GM18868 (cell line): ENCODE data around the gene RAB31.

Experiments
- ATAC-seq: cut with Tn5 transposase; IDR thresholded peaks from one replicate; pipeline ENCODE4 v1.9.1; 2021; ENCODE audit warnings: mild to moderate bottlenecking, moderate library complexity; ENCODE audit not compliant: unreplicated experiment

RAB31 gene

GRCh38 chr18:9834551-9834950 is 126.5 kb downstream of the RAB31 start:
- ATAC-seq = no peak

- no peak for ATAC-seq
Measured at GRCh38 chr18:9835113-9835755, 127.1 kb downstream of the RAB31 start.

- no peak for ATAC-seq
Measured at GRCh38 chr18:9835825-9836224, 127.7 kb downstream of the RAB31 start.

GRCh38 chr18:9838144-9838877 is 130.2 kb downstream of the RAB31 start:
- ATAC-seq = no peak

GRCh38 chr18:9839211-9839610 is 131.1 kb downstream of the RAB31 start:
- no peak for ATAC-seq

- no peak for ATAC-seq
Measured at GRCh38 chr18:9839853-9840252, 131.8 kb downstream of the RAB31 start.

- no peak for ATAC-seq
Measured at GRCh38 chr18:9841752-9842151, 133.7 kb downstream of the RAB31 start.

GRCh38 chr18:9842448-9842847 is 134.3 kb downstream of the RAB31 start:
- no peak for ATAC-seq

- ATAC-seq = no peak
Measured at GRCh38 chr18:9845256-9845655, 137.2 kb downstream of the RAB31 start.

GRCh38 chr18:9846162-9846925 is 138.2 kb downstream of the RAB31 start:
- no peak for ATAC-seq

- no peak for ATAC-seq
Measured at GRCh38 chr18:9848170-9848879, 140.2 kb downstream of the RAB31 start.

- no peak for ATAC-seq
Measured at GRCh38 chr18:9849407-9850283, 141.5 kb downstream of the RAB31 start.

- no peak for ATAC-seq
Measured at GRCh38 chr18:9850309-9850708, 142.2 kb downstream of the RAB31 start.

GRCh38 chr18:9851511-9851910 is 143.4 kb downstream of the RAB31 start:
- ATAC-seq = no peak

- no peak for ATAC-seq
Measured at GRCh38 chr18:9852266-9853081, 144.4 kb downstream of the RAB31 start.

- ATAC-seq = no peak
Measured at GRCh38 chr18:9854801-9855676, 146.9 kb downstream of the RAB31 start.

GRCh38 chr18:9855681-9856080 is 147.6 kb downstream of the RAB31 start:
- no peak for ATAC-seq

- ATAC-seq = no peak
Measured at GRCh38 chr18:9856092-9856491, 148.0 kb downstream of the RAB31 start.
